Measurements from ENCODE around the gene STXBP5. TPM values are rescaled to one million over a fixed set of nuclear protein-coding genes. Genes with fewer than 3 reads are reported as not detected.

Gene STXBP5
- total and polyA plus RNA-seq, 4 donors: 1.9 to 8.9 (median 4.8) TPM

- no peak for DNase-seq (ENCODE audit: low spot score)
- 96% methylated on average over 1 of the region's 1 CpG for WGBS
- Histone ChIP-seq H3K4me3 (ENCODE audit: low read depth in 1 of 3, low read length in 3 of 3) (no peak overlapping the region), H3K9ac (ENCODE audit: low read depth in 1 of 2, low read length in 2 of 2) (no peak overlapping the region), H3K27me3 (ENCODE audit: control insufficient read depth in 4 of 4, insufficient read depth in 4 of 4, low read length in 3 of 4) (no peaks in the 10 kb centered on the region), H3K4me1 (ENCODE audit: control insufficient read depth in 4 of 4, insufficient read depth in 4 of 4, low read length in 3 of 4) (peaks cover 0 to 2% (median 0%) of the 10 kb centered on the region in 4 donors), H3K9me3 (ENCODE audit: control insufficient read depth in 4 of 4, low read length in 3 of 4) (no peaks in the 10 kb centered on the region), H3K27ac (ENCODE audit: low read depth in 1 of 2, low read length in 2 of 2) (no peak overlapping the region), H3K36me3 (ENCODE audit: control insufficient read depth in 4 of 4, insufficient read depth in 3 of 4, low read depth in 1 of 4, low read length in 3 of 4) (peaks cover 0 to 8% (median 3%) of the 10 kb centered on the region in 4 donors)
- TF ChIP-seq RAD21 (IDR thresholded peaks at IDR 0.05) (no peak), FOXA2 (IDR thresholded peaks at IDR 0.05) (no peak), FOXA1 (IDR thresholded peaks at IDR 0.05) (no peak), JUND (IDR thresholded peaks at IDR 0.05) (no peak), TAF1 (conservative IDR thresholded peaks at IDR 0.05) (no peak), HNF4G (IDR thresholded peaks at IDR 0.05) (no peak), REST (IDR thresholded peaks at IDR 0.05) (no peak), HNF4A (conservative IDR thresholded peaks at IDR 0.05) (no peak), GABPA (IDR thresholded peaks at IDR 0.05 in 1 of 2, conservative IDR thresholded peaks at IDR 0.05 in 1 of 2) (no peak)
- TF ChIP-seq, protein P1, sequence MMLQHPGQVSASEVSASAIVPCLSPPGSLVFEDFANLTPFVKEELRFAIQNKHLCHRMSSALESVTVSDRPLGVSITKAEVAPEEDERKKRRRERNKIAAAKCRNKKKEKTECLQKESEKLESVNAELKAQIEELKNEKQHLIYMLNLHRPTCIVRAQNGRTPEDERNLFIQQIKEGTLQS (IDR thresholded peaks at IDR 0.05): no peak
- TF ChIP-seq, protein P2, sequence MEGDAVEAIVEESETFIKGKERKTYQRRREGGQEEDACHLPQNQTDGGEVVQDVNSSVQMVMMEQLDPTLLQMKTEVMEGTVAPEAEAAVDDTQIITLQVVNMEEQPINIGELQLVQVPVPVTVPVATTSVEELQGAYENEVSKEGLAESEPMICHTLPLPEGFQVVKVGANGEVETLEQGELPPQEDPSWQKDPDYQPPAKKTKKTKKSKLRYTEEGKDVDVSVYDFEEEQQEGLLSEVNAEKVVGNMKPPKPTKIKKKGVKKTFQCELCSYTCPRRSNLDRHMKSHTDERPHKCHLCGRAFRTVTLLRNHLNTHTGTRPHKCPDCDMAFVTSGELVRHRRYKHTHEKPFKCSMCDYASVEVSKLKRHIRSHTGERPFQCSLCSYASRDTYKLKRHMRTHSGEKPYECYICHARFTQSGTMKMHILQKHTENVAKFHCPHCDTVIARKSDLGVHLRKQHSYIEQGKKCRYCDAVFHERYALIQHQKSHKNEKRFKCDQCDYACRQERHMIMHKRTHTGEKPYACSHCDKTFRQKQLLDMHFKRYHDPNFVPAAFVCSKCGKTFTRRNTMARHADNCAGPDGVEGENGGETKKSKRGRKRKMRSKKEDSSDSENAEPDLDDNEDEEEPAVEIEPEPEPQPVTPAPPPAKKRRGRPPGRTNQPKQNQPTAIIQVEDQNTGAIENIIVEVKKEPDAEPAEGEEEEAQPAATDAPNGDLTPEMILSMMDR (IDR thresholded peaks at IDR 0.05; ENCODE audit: low read depth, low read length, missing input control): no peak
These were observed 121.3 kb downstream of the STXBP5 start for GRCh38 chr6:147325557-147325956.

- no peak overlapping the region for H3K4me3 ChIP-seq (ENCODE audit: low read depth in 1 of 3, low read length in 3 of 3)
- H3K9ac ChIP-seq (ENCODE audit: low read depth in 1 of 2, low read length in 2 of 2): no peak overlapping the region
- H3K4me1 ChIP-seq (ENCODE audit: control insufficient read depth in 4 of 4, insufficient read depth in 4 of 4, low read length in 3 of 4): no peaks in the 10 kb centered on the region
- WGBS: 98% methylated on average over 1 of the region's 1 CpG
- no peak overlapping the region for H3K27ac ChIP-seq (ENCODE audit: low read depth in 1 of 2, low read length in 2 of 2)
- no peak for DNase-seq (ENCODE audit: low spot score)
- peaks cover 0 to 8% (median 2%) of the 10 kb centered on the region in 4 donors for H3K36me3 ChIP-seq (ENCODE audit: control insufficient read depth in 4 of 4, insufficient read depth in 3 of 4, low read depth in 1 of 4, low read length in 3 of 4)
- TF ChIP-seq YY1 (IDR thresholded peaks at IDR 0.05): no peak
- no peak for TF ChIP-seq GABPA (IDR thresholded peaks at IDR 0.05 in 1 of 2, conservative IDR thresholded peaks at IDR 0.05 in 1 of 2)
- no peaks in the 10 kb centered on the region for H3K27me3 ChIP-seq (ENCODE audit: control insufficient read depth in 4 of 4, insufficient read depth in 4 of 4, low read length in 3 of 4)
- no peaks in the 10 kb centered on the region for H3K9me3 ChIP-seq (ENCODE audit: control insufficient read depth in 4 of 4, low read length in 3 of 4)
These were observed 127.2 kb downstream of the STXBP5 start for GRCh38 chr6:147331401-147331800.

DNA sequence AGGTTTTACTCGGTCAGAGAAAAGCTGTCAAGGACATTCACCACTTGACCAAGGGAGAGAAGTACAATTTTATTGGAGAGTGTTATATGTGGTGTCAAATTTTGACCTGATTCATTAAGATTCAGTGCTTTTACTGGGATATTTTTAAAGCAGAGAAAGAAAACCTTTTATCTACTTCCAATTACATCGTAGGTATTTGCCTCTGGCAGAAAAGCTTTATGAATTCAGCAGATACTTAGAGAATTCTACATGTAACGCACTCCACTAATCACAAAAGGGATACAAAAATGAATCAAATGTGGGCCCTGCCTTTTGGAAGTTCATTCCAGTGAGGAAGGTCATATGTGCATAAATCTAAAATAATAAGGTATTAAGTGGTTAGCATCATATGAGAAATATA lies 133.7 kb downstream of the STXBP5 start:
- TF ChIP-seq REST (IDR thresholded peaks at IDR 0.05): no peak
- TF ChIP-seq, protein P2 (IDR thresholded peaks at IDR 0.05; ENCODE audit: low read depth, low read length, missing input control): no peak
- TF ChIP-seq FOXA2 (IDR thresholded peaks at IDR 0.05): no peak
- no peak for TF ChIP-seq FOXA1 (IDR thresholded peaks at IDR 0.05)
- TF ChIP-seq GABPA (IDR thresholded peaks at IDR 0.05 in 1 of 2, conservative IDR thresholded peaks at IDR 0.05 in 1 of 2): no peak
- no peak for TF ChIP-seq YY1 (IDR thresholded peaks at IDR 0.05)
- Histone ChIP-seq H3K4me1 (ENCODE audit: control insufficient read depth in 4 of 4, insufficient read depth in 4 of 4, low read length in 3 of 4) (no peaks in the 10 kb centered on the region), H3K9me3 (ENCODE audit: control insufficient read depth in 4 of 4, low read length in 3 of 4) (no peaks in the 10 kb centered on the region), H3K9ac (ENCODE audit: low read depth in 1 of 2, low read length in 2 of 2) (no peak overlapping the region), H3K36me3 (ENCODE audit: control insufficient read depth in 4 of 4, insufficient read depth in 3 of 4, low read depth in 1 of 4, low read length in 3 of 4) (peaks cover 0 to 2% (median 0%) of the 10 kb centered on the region in 4 donors), H3K4me3 (ENCODE audit: low read depth in 1 of 3, low read length in 3 of 3) (no peak overlapping the region), H3K27me3 (ENCODE audit: control insufficient read depth in 4 of 4, insufficient read depth in 4 of 4, low read length in 3 of 4) (no peaks in the 10 kb centered on the region), H3K27ac (ENCODE audit: low read depth in 1 of 2, low read length in 2 of 2) (no peak overlapping the region)
- DNase-seq (ENCODE audit: low spot score): no peak
- whole genome bisulfite sequencing: 97% methylated on average over 3 of the region's 3 CpGs

Measured in liver (tissue), 9 donors.